Upper lobe of left lung (tissue), 4 donors: ENCODE results near the gene C22orf31.

Source experiments
- EP300 ChIP-seq, 4 donors: sonication (generic); formaldehyde crosslinking; IDR thresholded peaks; one replicate each; pipeline ENCODE4 v1.5.1; 2017; ENCODE audit warnings: antibody characterized with exemption in 4 of 4, control low read depth in 2 of 4
- POLR2A ChIP-seq, 4 donors: fragments of 450-650 bp; IDR thresholded peaks; one replicate each; pipeline ENCODE4 v1.5.1; 2016 to 2017; ENCODE audit warnings: antibody characterized with exemption in 4 of 4, mild to moderate bottlenecking in 2 of 4
- POLR2AphosphoS5 ChIP-seq, 2 donors: sonication (generic); formaldehyde crosslinking; IDR thresholded peaks; one replicate each; pipeline ENCODE4 v1.5.1; 2017; ENCODE audit warnings: antibody characterized with exemption in 2 of 2
- TF ChIP-seq, protein P1 (sequence below), 6 experiments: fragments of 450-650 bp in 4 of 6; fragments of 200-600 bp in 2 of 6; sonication (generic) in 2 of 6; IDR thresholded peaks; one replicate each; pipeline ENCODE4 v1.5.1; 2016 to 2019; ENCODE audit warnings: antibody characterized with exemption in 6 of 6

DNA sequence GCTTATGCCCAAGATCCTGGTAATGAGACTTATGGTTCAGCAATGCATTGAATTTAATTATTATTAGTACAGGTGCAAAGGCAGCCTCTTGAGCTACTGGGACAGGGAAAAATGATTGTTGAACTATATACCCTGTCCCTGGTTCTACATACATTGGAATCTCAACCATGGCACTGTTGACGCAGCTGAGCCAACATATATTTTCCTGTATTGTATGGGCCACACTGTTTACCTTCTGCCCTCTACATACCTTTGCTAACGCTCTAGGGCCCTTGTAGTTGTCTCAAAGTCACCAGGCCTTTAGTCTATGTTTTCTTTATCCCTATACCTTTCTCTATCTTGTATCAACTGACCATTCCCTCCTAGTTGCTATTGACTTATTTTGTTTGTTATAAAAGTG, 33.8 kb upstream of the C22orf31 start:
- no peak for TF ChIP-seq POLR2AphosphoS5 (IDR thresholded peaks at IDR 0.05)
- TF ChIP-seq, protein P1, sequence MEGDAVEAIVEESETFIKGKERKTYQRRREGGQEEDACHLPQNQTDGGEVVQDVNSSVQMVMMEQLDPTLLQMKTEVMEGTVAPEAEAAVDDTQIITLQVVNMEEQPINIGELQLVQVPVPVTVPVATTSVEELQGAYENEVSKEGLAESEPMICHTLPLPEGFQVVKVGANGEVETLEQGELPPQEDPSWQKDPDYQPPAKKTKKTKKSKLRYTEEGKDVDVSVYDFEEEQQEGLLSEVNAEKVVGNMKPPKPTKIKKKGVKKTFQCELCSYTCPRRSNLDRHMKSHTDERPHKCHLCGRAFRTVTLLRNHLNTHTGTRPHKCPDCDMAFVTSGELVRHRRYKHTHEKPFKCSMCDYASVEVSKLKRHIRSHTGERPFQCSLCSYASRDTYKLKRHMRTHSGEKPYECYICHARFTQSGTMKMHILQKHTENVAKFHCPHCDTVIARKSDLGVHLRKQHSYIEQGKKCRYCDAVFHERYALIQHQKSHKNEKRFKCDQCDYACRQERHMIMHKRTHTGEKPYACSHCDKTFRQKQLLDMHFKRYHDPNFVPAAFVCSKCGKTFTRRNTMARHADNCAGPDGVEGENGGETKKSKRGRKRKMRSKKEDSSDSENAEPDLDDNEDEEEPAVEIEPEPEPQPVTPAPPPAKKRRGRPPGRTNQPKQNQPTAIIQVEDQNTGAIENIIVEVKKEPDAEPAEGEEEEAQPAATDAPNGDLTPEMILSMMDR (IDR thresholded peaks at IDR 0.05): no peak
- no peak for TF ChIP-seq POLR2A (IDR thresholded peaks at IDR 0.05)
- no peak for TF ChIP-seq EP300 (IDR thresholded peaks at IDR 0.05)
